ENCODE results near the gene TIAM1.

TIAM1 gene

GRCh38 chr21:31164713-31165694, 179.1 kb downstream of the TIAM1 start:
- no peak for DNase-seq (ENCODE audit: low spot score)

- no peak for DNase-seq (ENCODE audit: low spot score)
Measured at GRCh38 chr21:31162827-31163226, 181.2 kb downstream of the TIAM1 start.

- no peak for DNase-seq (ENCODE audit: low spot score)
Measured at GRCh38 chr21:31162079-31162699, 181.9 kb downstream of the TIAM1 start.

- no peak for DNase-seq (ENCODE audit: low spot score)
Measured at GRCh38 chr21:31161157-31161556, 182.9 kb downstream of the TIAM1 start.

GRCh38 chr21:31159808-31160207, 184.3 kb downstream of the TIAM1 start:
- DNase-seq (ENCODE audit: low spot score), result no peak

GRCh38 chr21:31158789-31159581, 185.1 kb downstream of the TIAM1 start:
- no peak for DNase-seq (ENCODE audit: low spot score)

GRCh38 chr21:31157756-31158155, 186.3 kb downstream of the TIAM1 start:
- no peak for DNase-seq (ENCODE audit: low spot score)

- no peak for DNase-seq (ENCODE audit: low spot score)
Measured at GRCh38 chr21:31156662-31157061, 187.4 kb downstream of the TIAM1 start.

GRCh38 chr21:31156169-31156568, 187.9 kb downstream of the TIAM1 start:
- no peak for DNase-seq (ENCODE audit: low spot score)

- no peak for DNase-seq (ENCODE audit: low spot score)
Measured at GRCh38 chr21:31151156-31152045, 192.7 kb downstream of the TIAM1 start.

- DNase-seq (ENCODE audit: low spot score), result no peak
Measured at GRCh38 chr21:31145274-31145673, 198.8 kb downstream of the TIAM1 start.

GRCh38 chr21:31143036-31143435, 201.0 kb downstream of the TIAM1 start:
- DNase-seq (ENCODE audit: low spot score), result no peak

GRCh38 chr21:31142600-31142999, 201.5 kb downstream of the TIAM1 start:
- no peak for DNase-seq (ENCODE audit: low spot score)

- no peak for DNase-seq (ENCODE audit: low spot score)
Measured at GRCh38 chr21:31141389-31142000, 202.6 kb downstream of the TIAM1 start.

GRCh38 chr21:31140676-31141075, 203.4 kb downstream of the TIAM1 start:
- no peak for DNase-seq (ENCODE audit: low spot score)

- DNase-seq (ENCODE audit: low spot score), result no peak
Measured at GRCh38 chr21:31140025-31140424, 204.0 kb downstream of the TIAM1 start.

GRCh38 chr21:31137960-31138359, 206.1 kb downstream of the TIAM1 start:
- no peak for DNase-seq (ENCODE audit: low spot score)

- no peak for DNase-seq (ENCODE audit: low spot score)
Measured at GRCh38 chr21:31136891-31137290, 207.2 kb downstream of the TIAM1 start.

- no peak for DNase-seq (ENCODE audit: low spot score)
Measured at GRCh38 chr21:31135531-31136184, 208.4 kb downstream of the TIAM1 start.

- DNase-seq (ENCODE audit: low spot score), result no peak
Measured at GRCh38 chr21:31133243-31133830, 210.7 kb downstream of the TIAM1 start.

Data from LoVo (cell line).